Lung (tissue), 12 donors: Measurements from ENCODE around the gene MAP3K6. TPM values are rescaled to one million over a fixed set of nuclear protein-coding genes. Genes with fewer than 3 reads are reported as not detected.
A peak's percentile ranks its signal among the peaks of the same experiment; 100 is the strongest.

Source experiments
- ATAC-seq: fragments of 200-7000 bp; cut with Tn5 transposase; one replicate; pipeline ENCODE4 v1.9.1; 2020; ENCODE audit warnings: moderate number of reproducible peaks; ENCODE audit not compliant: insufficient read depth, low FRiP score
- DNase-seq, 3 donors: peaks; one replicate each; pipeline ENCODE4 v3.0.0-alpha.2; 2013 to 2017
- H3K27ac ChIP-seq, 2 donors: one replicate each; pipeline ENCODE4 v1.5.1; 2013; ENCODE audit warnings: mild to moderate bottlenecking in 2 of 2, moderate library complexity in 2 of 2, control low read depth in 1 of 2, inconsistent platforms in 1 of 2, low read depth in 1 of 2, low read length in 1 of 2
- H3K27me3 ChIP-seq, 3 donors: one replicate each; pipeline ENCODE4 v1.5.1; 2013; ENCODE audit warnings: low read length in 2 of 3; ENCODE audit not compliant: control insufficient read depth in 3 of 3, insufficient read depth in 3 of 3
- H3K36me3 ChIP-seq, 4 donors: one replicate each; pipeline ENCODE4 v1.5.1; 2013; ENCODE audit warnings: low read length in 4 of 4, mild to moderate bottlenecking in 1 of 4, moderate library complexity in 1 of 4; ENCODE audit not compliant: control insufficient read depth in 4 of 4, insufficient read depth in 4 of 4
- H3K4me1 ChIP-seq, 5 donors: one replicate each; pipeline ENCODE4 v1.5.1; 2013; ENCODE audit warnings: low read length in 5 of 5, mild to moderate bottlenecking in 2 of 5, moderate library complexity in 1 of 5; ENCODE audit not compliant: control insufficient read depth in 5 of 5, insufficient read depth in 5 of 5
- H3K4me3 ChIP-seq: one replicate; pipeline ENCODE4 v1.5.1; 2013; ENCODE audit warnings: mild to moderate bottlenecking, control low read depth, moderate library complexity
- H3K9ac ChIP-seq, 2 donors: one replicate each; pipeline ENCODE4 v1.5.1; 2013; ENCODE audit warnings: low read length in 2 of 2, control low read depth in 1 of 2; ENCODE audit not compliant: insufficient read depth in 1 of 2
- H3K9me3 ChIP-seq, 4 donors: one replicate each; pipeline ENCODE4 v1.5.1; 2013; ENCODE audit warnings: low read length in 3 of 4, mild to moderate bottlenecking in 1 of 4, moderate library complexity in 1 of 4; ENCODE audit not compliant: control insufficient read depth in 4 of 4, insufficient read depth in 3 of 4
- WGBS, 2 donors: extraction: QIAGEN DNeasy Blood & Tissue Kit; methylation state at CpG; one replicate each; pipeline ENCODE4 v1.1.7; 2013; 5-methylcytosine and 5-hydroxymethylcytosine counted together
- polyA plus RNA-seq, 2 donors: library from polyadenylated mRNA; stranded (reverse); fragments of 200-250 nt; gene quantifications; one replicate each; pipeline ENCODE4 v1.2.1, GENCODE V29; 2013
- total RNA-seq, 2 donors: library from RNA; depleted of rRNA in 1 of 2; stranded (reverse); fragments of >200 nt in 1 of 2; gene quantifications; one replicate each; pipeline ENCODE4 v1.2.1, GENCODE V29; 2014 to 2021
- TF ChIP-seq, protein P1 (sequence below): IDR thresholded peaks from 2 replicates; pipeline ENCODE4 v1.5.1; 2012; ENCODE audit warnings: mild to moderate bottlenecking; ENCODE audit errors: control extremely low read depth, extremely low read depth
- donor health status: control.
- donor health status: control.
- donor health status: Bipolar disorder and iron deficiency.
- donor health status: healthy.
- donor health status: DM: yes; HTN: yes; CAD: no.

The MAP3K6 gene
- total and polyA plus RNA-seq, 4 donors, result 17.0 to 96.6 (median 62.8) TPM

DNA sequence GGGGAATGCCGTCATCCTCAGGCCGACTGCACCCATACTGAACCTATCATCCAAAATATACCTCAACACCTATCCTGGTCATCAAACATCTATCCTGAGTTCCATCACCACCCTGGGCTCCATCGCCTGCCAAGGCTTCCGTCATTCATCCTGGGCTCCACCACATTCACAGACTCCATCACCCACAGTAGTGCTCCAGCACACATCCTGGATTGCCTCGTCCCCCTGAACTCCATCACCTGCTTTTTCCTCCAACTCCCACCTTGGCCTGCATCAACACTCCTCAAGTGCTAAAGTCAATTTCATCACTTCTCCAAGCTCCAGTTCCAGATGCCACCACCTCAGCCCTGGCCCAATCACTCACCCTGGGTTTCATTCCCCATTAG is 7.8 kb downstream of the MAP3K6 start:
- Histone ChIP-seq H3K27me3 (peaks cover 0 to 2% (median 0%) of the 10 kb centered on the region in 3 donors), H3K9me3 (no peaks in the 10 kb centered on the region), H3K4me1 (peaks cover 0 to 4% (median 0%) of the 10 kb centered on the region in 5 donors), H3K27ac (no peak overlapping the region), H3K9ac (no peak overlapping the region), H3K4me3 (no peak overlapping the region), H3K36me3 (peaks cover 4 to 82% (median 5%) of the 10 kb centered on the region in 4 donors)
- DNase-seq (no peak), ATAC-seq (no peak)
- WGBS, 2 donors, result 96 to 97% methylated on average over 5 of the region's 5 CpGs
- TF ChIP-seq, protein P1, sequence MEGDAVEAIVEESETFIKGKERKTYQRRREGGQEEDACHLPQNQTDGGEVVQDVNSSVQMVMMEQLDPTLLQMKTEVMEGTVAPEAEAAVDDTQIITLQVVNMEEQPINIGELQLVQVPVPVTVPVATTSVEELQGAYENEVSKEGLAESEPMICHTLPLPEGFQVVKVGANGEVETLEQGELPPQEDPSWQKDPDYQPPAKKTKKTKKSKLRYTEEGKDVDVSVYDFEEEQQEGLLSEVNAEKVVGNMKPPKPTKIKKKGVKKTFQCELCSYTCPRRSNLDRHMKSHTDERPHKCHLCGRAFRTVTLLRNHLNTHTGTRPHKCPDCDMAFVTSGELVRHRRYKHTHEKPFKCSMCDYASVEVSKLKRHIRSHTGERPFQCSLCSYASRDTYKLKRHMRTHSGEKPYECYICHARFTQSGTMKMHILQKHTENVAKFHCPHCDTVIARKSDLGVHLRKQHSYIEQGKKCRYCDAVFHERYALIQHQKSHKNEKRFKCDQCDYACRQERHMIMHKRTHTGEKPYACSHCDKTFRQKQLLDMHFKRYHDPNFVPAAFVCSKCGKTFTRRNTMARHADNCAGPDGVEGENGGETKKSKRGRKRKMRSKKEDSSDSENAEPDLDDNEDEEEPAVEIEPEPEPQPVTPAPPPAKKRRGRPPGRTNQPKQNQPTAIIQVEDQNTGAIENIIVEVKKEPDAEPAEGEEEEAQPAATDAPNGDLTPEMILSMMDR, result no peak

- TF ChIP-seq, protein P1, result no peak
- WGBS, 2 donors, result 95% methylated on average over 16 to 21 of the region's 21 CpGs
Observed at GRCh38 chr1:27358038-27358927, 8.5 kb downstream of the MAP3K6 start.

GRCh38 chr1:27357281-27358037 is 9.3 kb downstream of the MAP3K6 start:
- Histone ChIP-seq H3K4me3 (no peak overlapping the region), H3K36me3 (peaks cover 0 to 76% (median 5%) of the 10 kb centered on the region in 4 donors), H3K4me1 (peaks cover 0 to 4% (median 0%) of the 10 kb centered on the region in 5 donors), H3K27ac (no peak overlapping the region), H3K27me3 (peaks cover 0 to 2% (median 0%) of the 10 kb centered on the region in 3 donors), H3K9ac (no peak overlapping the region), H3K9me3 (no peaks in the 10 kb centered on the region)
- DNase-seq (peak; percentile 64 to 79 (median 72)), ATAC-seq (peak; percentile 70)
- TF ChIP-seq, protein P1, result peak; percentile 88
- WGBS, 2 donors, result 29 to 41% methylated on average over 40 of the region's 40 CpGs

More at GRCh38 chr1:27358038-27358927, 8.5 kb downstream of the MAP3K6 start:
- DNase-seq (no peak), ATAC-seq (no peak)
- Histone ChIP-seq H3K9me3 (no peaks in the 10 kb centered on the region), H3K4me3 (no peak overlapping the region), H3K4me1 (peaks cover 0 to 4% (median 0%) of the 10 kb centered on the region in 5 donors), H3K36me3 (peaks cover 4 to 81% (median 5%) of the 10 kb centered on the region in 4 donors), H3K27me3 (peaks cover 0 to 2% (median 0%) of the 10 kb centered on the region in 3 donors), H3K27ac (no peak overlapping the region), H3K9ac (no peak overlapping the region)
